DND-41 (cell line): ENCODE measurements around the gene PREX1.

Experiments used
- EZH2 ChIP-seq: IDR thresholded peaks from 3 replicates; pipeline ENCODE4 v1.6.1; 2012; ENCODE audit warnings: borderline replicate concordance, low read depth, mild to moderate bottlenecking, moderate library complexity, low read length, inconsistent platforms; ENCODE audit not compliant: severe bottlenecking
- TF ChIP-seq, protein P1 (sequence below): IDR thresholded peaks from 2 replicates; pipeline ENCODE4 v1.5.1; 2012; ENCODE audit warnings: borderline replicate concordance, low read length, moderate library complexity, mild to moderate bottlenecking; ENCODE audit not compliant: poor library complexity, severe bottlenecking; ENCODE audit errors: extremely low read depth

DNA sequence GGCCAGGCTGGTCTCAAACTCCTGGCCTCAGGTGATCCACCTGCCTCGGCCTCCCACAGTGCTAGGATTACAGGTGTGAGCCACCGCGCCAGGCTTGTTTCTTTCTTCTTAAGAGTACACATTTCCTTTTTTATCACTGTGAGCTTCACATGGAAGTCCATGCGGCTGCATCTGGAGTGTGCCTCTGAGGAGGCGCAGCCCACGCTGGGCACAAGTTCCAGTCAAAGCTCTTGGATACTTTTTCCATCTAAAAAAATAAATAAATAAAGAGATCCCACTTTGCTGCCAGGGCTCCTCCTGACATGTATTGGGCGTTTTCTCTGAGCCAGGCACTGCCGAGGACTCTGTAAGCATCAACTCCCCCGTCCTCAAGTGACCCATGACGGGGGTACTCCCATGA, 123.0 kb downstream of the PREX1 start:
- no peak for TF ChIP-seq EZH2
- TF ChIP-seq, protein P1, sequence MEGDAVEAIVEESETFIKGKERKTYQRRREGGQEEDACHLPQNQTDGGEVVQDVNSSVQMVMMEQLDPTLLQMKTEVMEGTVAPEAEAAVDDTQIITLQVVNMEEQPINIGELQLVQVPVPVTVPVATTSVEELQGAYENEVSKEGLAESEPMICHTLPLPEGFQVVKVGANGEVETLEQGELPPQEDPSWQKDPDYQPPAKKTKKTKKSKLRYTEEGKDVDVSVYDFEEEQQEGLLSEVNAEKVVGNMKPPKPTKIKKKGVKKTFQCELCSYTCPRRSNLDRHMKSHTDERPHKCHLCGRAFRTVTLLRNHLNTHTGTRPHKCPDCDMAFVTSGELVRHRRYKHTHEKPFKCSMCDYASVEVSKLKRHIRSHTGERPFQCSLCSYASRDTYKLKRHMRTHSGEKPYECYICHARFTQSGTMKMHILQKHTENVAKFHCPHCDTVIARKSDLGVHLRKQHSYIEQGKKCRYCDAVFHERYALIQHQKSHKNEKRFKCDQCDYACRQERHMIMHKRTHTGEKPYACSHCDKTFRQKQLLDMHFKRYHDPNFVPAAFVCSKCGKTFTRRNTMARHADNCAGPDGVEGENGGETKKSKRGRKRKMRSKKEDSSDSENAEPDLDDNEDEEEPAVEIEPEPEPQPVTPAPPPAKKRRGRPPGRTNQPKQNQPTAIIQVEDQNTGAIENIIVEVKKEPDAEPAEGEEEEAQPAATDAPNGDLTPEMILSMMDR, result no peak
